Activated CD4-positive, alpha-beta T cell treated with anti-CD3 and anti-CD28 coated beads, Interleukin-2, Interleukin-6, amounts not matched to agents 100 ng/mL and 50 ng/mL, durations not matched to agents 16 hours and 8 hours (primary cell): ENCODE measurements around the gene MED13.
"Not testable (repeated sequence)": the region's sequence is repeated elsewhere in the genome, so short reads cannot be mapped to it uniquely, and the experiment has no call there.

Source experiments
- DNase-seq: peaks from one replicate; pipeline ENCODE4 v3.0.0-alpha.2; 2020

Gene MED13

DNA sequence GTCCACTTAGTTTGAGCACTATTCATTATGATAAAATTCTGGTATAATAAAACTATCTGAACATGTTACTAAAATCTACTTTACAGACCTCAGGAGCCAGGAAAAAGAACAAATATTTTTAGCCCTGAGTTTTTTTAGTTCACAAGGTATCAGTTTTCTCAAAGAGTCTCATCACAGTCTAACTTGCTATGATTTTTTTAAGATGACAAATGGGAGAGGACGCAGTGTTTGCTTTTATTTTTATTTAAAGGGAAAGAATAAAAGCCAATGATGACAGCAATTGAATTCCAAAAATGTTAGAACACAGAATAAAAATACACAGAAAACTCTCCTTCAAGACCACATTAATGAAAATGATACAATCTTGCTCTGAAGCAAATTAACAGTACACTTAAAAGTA lies 7.4 kb downstream of the MED13 start:
- no peak for DNase-seq

DNA sequence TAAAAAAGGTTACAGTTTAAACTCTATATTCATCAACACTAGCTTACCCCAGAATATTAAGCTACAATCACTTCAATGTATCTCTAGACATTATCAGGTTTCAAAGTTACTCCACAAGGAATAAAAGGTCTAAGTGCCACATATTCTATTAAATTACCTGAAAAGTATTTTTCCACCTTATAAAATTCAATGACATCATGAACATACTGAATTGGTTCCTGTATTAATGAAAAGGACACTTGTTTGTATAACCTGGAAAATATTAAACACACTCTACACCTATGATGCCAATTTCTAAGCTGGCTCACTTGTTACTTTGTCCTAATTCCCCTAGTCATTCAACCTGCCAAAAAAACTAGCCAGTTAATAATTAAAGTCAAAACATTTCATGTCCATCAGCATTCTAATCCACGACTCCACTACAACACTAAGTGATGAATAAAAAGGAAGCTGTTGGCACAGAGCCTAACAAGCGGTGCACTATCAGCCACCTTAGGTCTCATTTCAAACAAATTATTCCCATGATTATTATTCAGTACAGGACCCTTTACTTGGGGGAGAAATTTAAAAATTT lies 12.2 kb downstream of the MED13 start:
- no peak for DNase-seq

DNA sequence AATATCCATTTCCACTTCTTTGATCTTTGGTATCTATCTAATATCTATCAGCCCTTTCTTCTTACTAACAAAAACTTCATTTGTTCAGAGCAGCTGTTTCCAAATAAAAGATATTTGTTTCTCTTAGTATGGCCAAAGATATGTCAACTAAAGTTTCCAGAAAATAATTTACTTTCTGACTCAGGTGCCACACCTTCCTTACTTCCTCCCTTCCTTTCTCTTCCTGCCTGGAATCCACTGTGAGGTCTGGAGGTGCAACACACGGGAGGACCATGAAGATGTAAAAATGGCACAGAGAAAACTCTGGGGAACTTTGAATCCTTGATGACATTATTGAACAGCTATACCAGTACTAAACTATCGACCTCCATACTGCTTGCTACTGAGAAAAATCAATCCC lies 14.0 kb downstream of the MED13 start:
- DNase-seq = no peak

DNA sequence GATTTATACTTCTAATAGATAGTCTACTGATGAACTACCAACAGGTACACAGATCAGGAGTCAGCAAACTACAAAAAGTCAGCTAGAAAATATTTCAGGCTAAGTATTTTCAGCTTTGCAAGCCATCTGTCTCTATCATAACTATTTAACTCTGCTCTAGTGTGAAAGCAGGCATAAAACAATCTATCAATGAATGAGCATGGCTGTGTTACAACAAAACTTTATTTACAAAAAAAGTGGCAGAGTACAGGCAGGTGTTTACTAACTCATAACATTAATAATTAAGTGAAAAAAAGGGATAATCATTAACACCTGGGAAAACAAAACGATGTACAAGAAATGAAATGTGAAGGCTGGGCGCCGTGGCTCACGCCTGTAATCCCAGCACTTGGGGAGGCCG lies 15.8 kb downstream of the MED13 start:
- DNase-seq = no peak

DNA sequence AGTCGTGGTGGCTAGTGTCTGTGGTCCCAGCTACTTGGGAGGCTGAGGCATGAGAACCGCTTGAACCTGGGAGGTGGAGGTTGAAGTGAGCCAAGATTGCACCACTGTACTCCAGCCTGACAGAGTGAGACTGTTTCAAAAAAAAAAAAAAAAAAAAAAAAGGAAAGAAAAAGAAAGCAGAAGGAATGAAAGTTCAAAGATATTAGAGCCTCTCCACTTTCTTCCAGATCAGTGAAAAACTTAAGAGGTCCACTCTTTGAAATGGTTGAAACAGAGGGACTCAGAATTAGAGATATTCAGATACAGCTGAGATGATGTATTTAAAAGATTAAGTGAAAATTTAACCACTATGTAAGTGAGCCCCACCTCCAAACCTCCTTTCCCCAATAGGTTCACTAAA lies 16.8 kb downstream of the MED13 start:
- DNase-seq = no peak

DNA sequence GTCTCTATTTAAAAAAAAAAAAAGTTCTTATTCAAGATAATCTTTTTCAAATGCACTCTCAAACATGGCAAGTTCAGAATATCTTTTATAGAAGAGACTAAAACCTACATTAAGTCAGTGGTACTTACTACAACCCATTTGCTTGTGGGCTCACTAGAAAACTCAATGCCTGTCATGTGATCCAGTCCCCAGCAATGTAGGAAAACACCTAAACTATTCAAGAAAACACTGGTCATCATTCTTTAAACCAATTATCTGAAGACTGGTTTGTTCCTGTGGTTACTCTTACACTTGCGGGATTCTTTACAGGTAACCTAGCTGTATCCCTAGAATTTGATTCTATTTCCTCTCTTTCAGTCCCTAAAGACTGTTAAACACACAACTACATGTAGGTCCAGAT lies 19.6 kb downstream of the MED13 start:
- DNase-seq = no peak

DNA sequence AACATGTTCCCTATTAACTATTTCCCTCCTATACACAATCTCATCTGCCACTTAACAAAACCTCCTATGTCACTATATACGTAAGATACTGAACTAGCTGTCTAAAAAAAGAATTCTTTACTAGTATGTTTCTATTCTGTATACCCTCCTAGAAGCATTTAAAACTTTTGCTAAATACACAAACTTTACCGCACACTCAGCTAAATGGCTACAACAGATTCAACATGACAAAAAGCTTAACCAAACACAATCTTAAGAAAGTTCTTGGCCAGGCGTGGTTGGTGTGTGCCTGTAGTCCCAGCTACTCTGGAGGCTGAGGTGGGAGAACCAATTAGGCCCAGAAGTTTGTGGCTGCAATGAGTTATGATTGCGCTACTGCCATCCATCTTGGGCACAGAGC lies 20.0 kb downstream of the MED13 start:
- no peak for DNase-seq

DNA sequence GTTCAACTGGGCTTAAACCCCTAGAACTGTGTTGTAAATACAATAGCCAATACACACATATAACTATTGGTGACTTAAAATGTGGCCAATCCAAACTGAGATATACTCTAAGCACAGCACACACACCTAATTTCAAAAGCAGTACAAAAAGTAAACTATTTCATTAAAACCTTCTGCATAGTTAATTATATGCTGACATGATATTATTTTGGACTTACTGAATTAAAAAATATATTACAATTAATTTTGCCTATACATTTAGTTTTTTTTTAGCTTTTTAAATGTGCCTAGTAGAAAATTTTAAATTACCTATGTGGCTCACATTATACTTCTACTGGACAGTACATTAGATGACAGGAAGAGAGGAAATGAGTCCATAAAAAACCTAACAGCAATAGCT lies 21.5 kb downstream of the MED13 start:
- no peak for DNase-seq

DNA sequence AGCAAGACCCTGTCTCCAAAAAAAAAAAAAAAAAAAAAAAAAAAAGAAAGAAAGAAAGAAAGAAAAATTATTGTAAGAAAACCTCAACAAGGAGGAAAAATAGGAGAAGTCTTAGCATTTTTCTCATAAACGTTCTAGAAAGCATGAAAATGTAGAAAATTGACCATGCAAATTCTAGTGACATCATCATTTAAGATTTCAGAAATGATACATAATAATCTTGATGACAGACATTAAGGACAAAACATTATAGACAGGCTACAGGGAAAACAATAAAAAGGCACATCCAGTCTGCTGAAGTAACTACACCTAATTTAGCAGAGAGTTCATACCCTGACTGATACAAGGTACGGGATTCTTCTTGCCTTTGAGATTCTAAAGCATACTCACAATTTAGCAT lies 21.9 kb downstream of the MED13 start:
- DNase-seq = no peak

DNA sequence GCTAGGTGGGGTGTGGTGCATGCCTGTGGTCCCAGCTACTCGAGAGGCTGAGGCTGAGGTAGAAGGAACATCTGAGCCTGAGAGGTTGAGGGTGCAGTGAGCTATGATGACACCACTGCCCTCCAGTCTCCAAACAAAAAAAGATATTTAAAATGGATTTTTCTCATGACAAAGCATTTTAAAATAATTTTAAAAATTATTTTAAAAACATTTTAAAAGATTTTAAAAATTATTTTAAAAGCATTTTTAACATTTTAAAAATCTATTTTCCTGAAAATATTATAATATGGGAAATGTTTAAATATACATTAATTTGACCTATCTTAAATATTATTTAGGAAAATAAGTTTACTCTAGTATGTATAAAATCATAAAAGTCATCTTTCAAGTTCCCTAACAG lies 26.8 kb downstream of the MED13 start:
- no peak for DNase-seq

DNA sequence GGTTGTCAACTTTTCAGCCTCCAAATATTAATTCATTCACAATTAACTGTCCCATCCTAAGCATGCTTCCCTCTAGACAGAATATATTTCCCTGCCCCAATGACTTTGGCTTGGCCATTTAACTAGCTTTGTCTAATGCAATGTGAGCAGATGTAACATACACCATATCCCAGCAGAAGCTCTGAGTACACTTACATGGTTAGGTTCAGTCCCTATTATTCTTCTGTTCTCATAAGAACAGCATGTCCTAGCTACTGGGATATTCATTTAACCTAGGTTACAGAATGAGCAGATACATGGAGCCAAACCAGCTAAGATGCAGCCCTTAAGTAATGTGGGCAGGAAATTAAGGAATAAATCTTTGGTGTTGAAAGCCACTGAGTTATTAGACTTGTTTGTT lies 31.8 kb downstream of the MED13 start:
- no peak for DNase-seq

DNA sequence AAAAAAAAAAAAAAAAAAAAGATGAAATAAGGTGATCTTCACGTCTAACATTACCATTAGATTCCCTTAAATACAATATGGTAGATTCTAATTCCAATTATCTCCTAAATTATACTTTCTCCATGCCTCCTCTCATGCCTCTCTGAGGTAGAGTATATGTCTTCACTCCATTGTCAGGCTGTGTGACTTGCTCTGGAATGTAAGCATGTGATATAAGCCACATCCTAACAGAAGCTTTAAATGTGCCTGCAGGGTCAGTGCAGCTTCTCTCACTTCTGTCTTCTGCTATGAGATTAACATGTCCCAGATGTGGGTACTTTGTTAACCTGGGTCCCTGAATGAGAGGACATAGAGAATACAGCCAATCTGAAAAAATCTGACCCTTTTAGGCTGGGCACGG lies 32.6 kb downstream of the MED13 start:
- DNase-seq = no peak

DNA sequence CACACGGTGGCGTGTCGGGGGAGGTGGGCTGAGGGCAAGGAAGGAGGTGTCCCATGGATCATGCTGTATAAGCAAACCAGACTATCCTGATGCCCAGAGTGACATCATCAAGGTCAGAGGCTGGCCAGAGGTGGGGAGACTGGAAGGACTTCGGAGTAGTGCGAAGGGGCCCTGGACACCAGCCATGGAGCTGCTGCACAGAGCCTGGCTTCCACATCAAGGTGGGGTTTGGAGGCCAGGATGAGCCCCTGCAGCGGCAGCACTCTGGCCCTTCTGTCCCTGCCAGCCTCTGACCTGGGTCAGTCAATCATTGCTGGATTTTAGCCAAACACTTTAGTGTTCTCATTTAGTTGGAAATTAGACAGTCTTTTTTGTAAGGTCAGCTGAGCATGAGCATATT lies 34.8 kb downstream of the MED13 start:
- DNase-seq = no peak

DNA sequence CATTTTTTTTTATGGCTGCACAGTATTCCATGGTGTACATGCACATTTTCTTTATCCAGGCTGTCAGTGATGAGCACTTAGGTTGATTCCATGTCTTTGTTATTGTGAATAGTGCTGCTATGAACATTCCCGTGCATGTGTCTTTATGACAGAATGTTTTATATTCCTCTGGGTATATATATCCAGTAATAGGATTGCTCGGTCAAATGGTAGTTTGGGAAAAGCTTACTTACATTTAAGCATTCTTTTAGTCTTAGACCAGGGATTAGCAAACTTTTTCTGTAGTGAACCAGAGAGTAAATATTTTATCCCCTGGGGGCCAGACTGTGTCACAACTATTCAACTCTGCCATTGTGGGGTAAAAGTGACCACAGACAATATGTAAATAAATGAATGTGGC lies 40.2 kb downstream of the MED13 start:
- no peak for DNase-seq

DNA sequence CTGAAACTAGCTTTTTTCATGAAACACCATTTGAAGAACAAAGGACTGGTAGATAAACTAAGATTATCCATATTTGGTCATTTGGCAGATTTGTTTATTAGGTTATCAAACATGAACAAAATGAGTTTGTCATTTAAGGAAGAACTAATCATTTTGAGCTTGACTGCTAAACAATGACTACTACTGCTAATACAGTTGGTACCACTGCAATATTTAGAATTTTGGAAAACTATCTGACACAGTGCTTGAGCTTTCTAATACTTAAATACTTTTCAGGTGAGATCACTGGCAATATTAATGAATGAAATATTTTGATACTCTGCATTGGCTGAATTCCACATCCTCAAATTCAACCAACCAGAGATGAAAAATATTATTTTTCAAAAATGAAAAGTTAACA lies 47.2 kb downstream of the MED13 start:
- DNase-seq = no peak

DNA sequence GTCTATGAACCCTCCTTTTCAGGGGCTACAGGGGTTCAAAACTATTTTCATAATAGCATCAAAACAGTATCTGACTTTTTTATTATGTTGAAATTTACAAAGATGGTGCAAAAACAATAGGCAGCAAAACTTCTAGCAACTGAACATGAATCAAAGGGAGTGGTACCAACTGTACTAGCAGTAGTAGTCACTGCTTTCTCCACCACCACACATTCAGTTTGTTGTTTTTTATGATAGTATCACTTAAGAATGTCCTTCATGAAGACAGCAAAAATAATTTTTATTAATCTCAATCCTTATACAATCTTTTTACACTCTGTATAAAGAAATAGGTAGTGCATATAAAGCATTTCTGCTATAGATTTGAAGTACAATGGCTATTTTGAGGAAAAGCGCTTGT lies 47.6 kb downstream of the MED13 start:
- no peak for DNase-seq

DNA sequence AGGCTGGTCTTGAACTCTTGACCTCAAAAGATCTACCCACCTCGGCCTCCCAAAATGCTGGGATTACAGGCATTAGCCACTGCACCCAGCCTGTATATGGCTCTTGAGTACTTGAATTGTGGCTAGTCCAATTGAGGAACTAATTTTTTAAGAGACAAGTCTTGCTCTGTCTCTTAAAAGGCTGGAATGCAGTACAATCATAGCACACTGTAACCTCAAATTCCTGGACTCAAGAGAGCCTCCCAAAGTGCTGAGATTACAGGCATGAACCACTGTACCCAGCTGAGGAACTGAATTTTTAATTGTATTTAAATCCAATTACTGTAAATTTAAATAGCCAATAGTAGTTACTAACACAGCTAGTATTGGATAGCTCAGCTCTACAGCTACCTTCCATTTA lies 50.6 kb downstream of the MED13 start:
- no peak for DNase-seq

DNA sequence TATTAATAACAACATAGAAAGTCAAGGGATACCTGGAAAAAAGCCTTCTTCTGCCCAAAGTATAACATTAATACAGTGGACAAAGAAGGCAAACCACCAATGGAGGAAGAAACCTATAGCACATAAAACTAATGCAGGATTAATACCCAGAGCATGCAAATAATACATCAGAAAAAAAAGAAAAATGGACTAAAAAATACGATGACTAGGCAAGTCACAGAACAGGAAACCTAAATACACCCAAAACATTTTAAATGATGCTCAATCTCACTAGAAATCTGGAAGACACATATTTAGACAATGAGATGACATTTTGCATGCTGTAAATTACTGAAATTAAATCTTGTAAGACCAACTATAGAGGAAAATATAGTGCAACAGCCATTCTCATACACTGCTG lies 55.9 kb downstream of the MED13 start:
- no peak for DNase-seq

DNA sequence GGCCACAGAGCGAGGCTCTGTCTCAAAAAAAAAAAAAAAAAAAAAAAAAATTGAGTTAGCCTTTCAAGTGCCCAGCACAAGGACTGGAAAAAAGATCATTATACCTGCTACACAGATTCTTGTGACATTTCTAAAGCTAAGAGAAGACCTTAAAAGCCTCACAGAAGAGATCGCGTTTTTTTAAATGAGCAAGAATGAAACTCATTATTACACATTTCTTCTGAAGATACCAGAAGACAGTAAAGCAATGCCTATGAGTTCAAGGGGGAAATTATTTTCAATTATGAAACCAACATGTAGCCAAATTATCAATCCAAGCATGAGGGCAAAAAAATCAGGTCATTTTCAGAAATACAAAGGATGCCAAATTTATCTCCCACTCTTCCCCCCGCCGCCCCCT lies 56.8 kb downstream of the MED13 start:
- DNase-seq = peak; percentile 39

DNA sequence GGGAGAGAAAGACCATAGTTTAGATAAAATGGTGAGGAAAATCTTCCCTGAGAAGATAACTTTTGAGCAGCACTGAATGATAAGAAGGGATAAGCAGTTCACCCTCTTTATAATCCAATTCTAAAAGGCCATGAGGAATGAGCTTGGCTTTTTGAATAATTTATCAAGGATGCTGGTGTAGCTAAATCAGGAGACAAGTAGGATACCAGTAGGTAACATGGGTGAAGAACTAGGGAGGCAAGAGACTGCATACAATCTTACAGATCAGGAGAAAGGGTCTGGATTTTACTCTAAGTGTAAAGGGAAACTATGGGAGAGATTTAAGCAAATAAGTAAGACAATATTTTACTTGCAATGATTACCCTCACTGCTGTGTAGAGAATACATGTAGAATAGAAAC lies 60.7 kb downstream of the MED13 start:
- DNase-seq = no peak

DNA sequence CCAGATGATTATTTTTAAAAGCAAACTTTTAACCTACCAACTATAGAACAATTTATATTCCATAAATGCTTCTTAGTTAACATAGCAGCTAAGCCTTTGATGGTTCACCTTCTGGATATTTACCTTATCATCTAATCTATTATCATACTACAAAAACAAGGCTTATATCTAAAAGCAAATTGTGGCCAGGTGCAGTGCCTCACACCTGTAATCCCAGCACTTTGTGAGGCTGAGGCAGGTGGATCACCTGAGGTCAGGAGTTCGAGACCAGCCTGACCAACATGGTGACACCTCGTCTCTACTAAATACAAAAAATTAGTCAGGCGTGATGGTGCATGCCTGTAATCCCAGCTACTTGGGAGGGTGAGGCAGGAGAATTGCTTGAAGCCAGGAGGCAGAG lies 61.9 kb downstream of the MED13 start:
- not testable (repeated sequence) for DNase-seq

DNA sequence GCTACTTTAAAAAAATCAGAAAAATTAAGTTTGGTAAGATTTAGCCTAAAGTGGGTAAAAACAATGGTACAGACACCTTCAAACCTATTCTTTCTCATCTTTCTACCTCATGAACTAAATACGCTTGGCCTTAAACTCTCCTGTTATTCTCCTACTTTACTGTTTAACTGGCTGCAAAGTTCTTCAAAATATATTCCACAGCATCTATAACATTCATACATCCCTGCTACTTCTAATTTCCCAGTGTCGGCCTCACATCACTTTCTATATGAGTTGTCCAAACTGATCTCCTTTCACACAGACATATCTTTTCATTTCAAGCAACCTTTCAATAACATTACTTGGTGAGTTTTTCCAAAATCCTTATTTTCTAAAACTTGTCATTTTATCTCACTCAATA lies 64.0 kb downstream of the MED13 start:
- no peak for DNase-seq

DNA sequence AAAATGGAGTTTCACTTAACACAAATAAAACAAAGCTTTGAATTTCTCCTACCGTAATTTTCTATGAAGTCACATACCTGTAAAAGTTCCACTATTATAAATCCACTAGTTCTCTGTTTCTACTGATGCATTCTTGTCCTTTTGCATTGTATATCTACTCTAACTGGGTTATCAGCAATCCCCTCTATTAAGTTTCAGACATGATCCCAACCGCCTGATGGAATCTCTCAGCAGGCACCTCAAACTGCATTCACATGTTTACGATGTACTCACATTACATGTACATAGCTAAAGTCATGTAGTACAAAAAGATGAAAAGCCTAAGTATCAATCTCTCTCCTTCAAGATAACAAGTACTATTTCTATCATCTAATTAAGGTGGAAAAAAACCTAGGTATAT lies 64.9 kb downstream of the MED13 start:
- no peak for DNase-seq

DNA sequence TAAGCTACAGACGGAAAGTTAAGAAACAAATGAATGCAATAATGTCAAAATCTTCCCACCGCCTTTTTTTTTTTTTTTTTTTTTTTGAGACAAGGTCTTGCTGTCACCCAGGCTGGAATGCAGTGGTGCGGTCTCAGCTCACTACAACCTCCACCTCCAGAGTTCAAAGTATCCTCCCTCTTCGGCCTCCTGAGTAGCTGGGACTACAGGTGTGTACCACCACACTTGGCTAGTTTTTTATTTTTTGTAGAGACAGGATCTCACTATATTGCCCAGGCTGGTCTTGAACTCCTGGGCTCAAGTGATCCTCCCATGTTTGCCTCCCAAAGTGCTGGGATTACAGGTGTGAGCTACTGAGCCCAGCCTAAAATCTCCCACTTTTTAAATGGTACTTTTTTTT lies 66.5 kb downstream of the MED13 start:
- DNase-seq = not testable (repeated sequence)

DNA sequence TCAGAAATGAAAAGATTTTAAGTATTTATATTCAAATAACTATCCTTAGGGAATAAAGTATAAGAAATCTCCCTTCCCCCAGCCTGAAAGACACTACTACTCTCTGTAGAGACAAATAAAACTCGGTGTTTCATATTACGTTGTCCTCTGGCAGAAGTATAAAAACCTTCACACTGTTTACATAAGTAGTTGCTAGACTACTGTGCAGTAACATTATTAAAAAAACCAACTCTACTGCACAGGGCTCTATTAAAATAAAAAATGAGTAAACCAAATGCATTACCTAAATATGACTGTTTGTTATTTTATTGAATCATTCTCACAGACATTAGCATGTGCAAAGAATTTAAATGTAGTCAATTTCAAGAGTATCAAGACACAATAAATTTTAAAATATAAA lies 67.4 kb downstream of the MED13 start:
- no peak for DNase-seq
